DMS 273 (cell line): Measurements from ENCODE around the gene SLC16A5.
A peak's percentile ranks its signal among the peaks of the same experiment; 100 is the strongest.
"Not testable (repeated sequence)": the region's sequence is repeated elsewhere in the genome, so short reads cannot be mapped to it uniquely, and the experiment has no call there.

Source experiments
- DNase-seq: peaks from one replicate; lab custom pipeline; 2025; ENCODE audit not compliant: unreplicated experiment; lab: John Stamatoyannopoulos, UW

Gene SLC16A5

GRCh38 chr17:75109407-75110233 is 21.9 kb downstream of the SLC16A5 start, which contains the start of gene ARMC7:
Gene ARMC7 (plus strand): TSS chr17:75109969. CDS start chr17:75110289, 320 bp downstream.
- DNase-seq, result peak; percentile 96

- peak; percentile 53 for DNase-seq
These were observed 22.6 kb downstream of the SLC16A5 start for GRCh38 chr17:75110234-75110937.

- no peak for DNase-seq
These were observed 24.1 kb downstream of the SLC16A5 start for GRCh38 chr17:75111777-75112335.

- DNase-seq, result peak; percentile 93
These were observed 26.2 kb downstream of the SLC16A5 start for GRCh38 chr17:75113798-75114551.

- no peak for DNase-seq
These were observed 27.0 kb downstream of the SLC16A5 start for GRCh38 chr17:75114552-75115314.

- DNase-seq, result no peak
These were observed 27.8 kb downstream of the SLC16A5 start for GRCh38 chr17:75115555-75115954.

GRCh38 chr17:75116737-75117136 is 29.0 kb downstream of the SLC16A5 start:
- no peak for DNase-seq

GRCh38 chr17:75118307-75118706 is 30.6 kb downstream of the SLC16A5 start:
- DNase-seq, result no peak

GRCh38 chr17:75124041-75124818 is 36.5 kb downstream of the SLC16A5 start:
- peak; percentile 65 for DNase-seq

- no peak for DNase-seq
These were observed 37.0 kb downstream of the SLC16A5 start for GRCh38 chr17:75124819-75125162.

GRCh38 chr17:75125984-75126383 is 38.2 kb downstream of the SLC16A5 start:
- no peak for DNase-seq

GRCh38 chr17:75126954-75127353 is 39.2 kb downstream of the SLC16A5 start:
- DNase-seq, result no peak

- DNase-seq, result not testable (repeated sequence)
These were observed 40.2 kb downstream of the SLC16A5 start for GRCh38 chr17:75127936-75128335.

GRCh38 chr17:75128694-75129505 is 41.1 kb downstream of the SLC16A5 start:
- DNase-seq, result no peak

GRCh38 chr17:75129576-75129975 is 41.8 kb downstream of the SLC16A5 start:
- DNase-seq, result no peak

GRCh38 chr17:75130059-75130631 is 42.4 kb downstream of the SLC16A5 start:
- DNase-seq, result no peak

- DNase-seq, result peak; percentile 84
These were observed 43.0 kb downstream of the SLC16A5 start for GRCh38 chr17:75130632-75131277.
